Neural cell (in vitro differentiated cells): ENCODE results near the gene PTPN5. TPM values are rescaled to one million over a fixed set of nuclear protein-coding genes. Genes with fewer than 3 reads are reported as not detected.

Experiments used
- H2AFZ ChIP-seq: fragments of 200-600, 300-800 bp; sonication (generic), shearing (Covaris generic); 2 replicates; pipeline ENCODE4 v1.6.0; 2014; ENCODE audit warnings: low read depth, mild to moderate bottlenecking, antibody characterized with exemption, low read length, moderate library complexity
- H3F3A ChIP-seq: fragments of 200-600 bp; shearing (Covaris generic); 2 replicates; pipeline ENCODE4 v1.6.1; 2016; ENCODE audit warnings: mild to moderate bottlenecking, moderate library complexity, mixed read lengths, antibody characterized with exemption, low read length; ENCODE audit not compliant: insufficient read depth, poor library complexity, severe bottlenecking
- H3K27ac ChIP-seq: fragments of 200-600, 300-800 bp; sonication (generic), shearing (Covaris generic); 2 replicates; pipeline ENCODE4 v1.5.1; 2014; ENCODE audit warnings: mild to moderate bottlenecking, low read length, moderate library complexity
- H3K27me3 ChIP-seq: fragments of 300-800, 200-600 bp; sonication (generic), shearing (Covaris generic); 2 replicates; pipeline ENCODE4 v1.6.0; 2014; ENCODE audit warnings: mild to moderate bottlenecking, low read depth, low read length, moderate library complexity; ENCODE audit not compliant: insufficient read depth
- H3K36me3 ChIP-seq: fragments of 300-800, 200-600 bp; sonication (generic), shearing (Covaris generic); 2 replicates; pipeline ENCODE4 v1.5.1; 2014; ENCODE audit warnings: mild to moderate bottlenecking, antibody characterized with exemption, low read length, moderate library complexity; ENCODE audit not compliant: insufficient read depth
- H3K4me2 ChIP-seq: fragments of 300-800, 200-600 bp; sonication (generic), shearing (Covaris generic); 2 replicates; pipeline ENCODE4 v1.6.0; 2014; ENCODE audit warnings: mild to moderate bottlenecking, low read length
- H3K4me3 ChIP-seq: fragments of 300-800, 200-600 bp; sonication (generic), shearing (Covaris generic); 2 replicates; pipeline ENCODE4 v1.5.1; 2014; ENCODE audit warnings: mild to moderate bottlenecking, low read length, moderate library complexity
- H3K79me2 ChIP-seq: fragments of 200-600 bp; shearing (Covaris generic); replicated peaks from 2 replicates; pipeline ENCODE4 v1.6.0; 2014; ENCODE audit warnings: mild to moderate bottlenecking, low read length, moderate library complexity; ENCODE audit not compliant: insufficient read depth
- H3K9ac ChIP-seq: fragments of 300-800, 200-600 bp; sonication (generic), shearing (Covaris generic); 2 replicates; pipeline ENCODE4 v1.6.1; 2016; ENCODE audit warnings: mild to moderate bottlenecking, low read length, mixed read lengths
- H3K9me2 ChIP-seq: fragments of 200-600 bp; shearing (Covaris generic); 2 replicates; pipeline ENCODE4 v1.6.1; 2016; ENCODE audit warnings: mild to moderate bottlenecking, low read length, mixed read lengths; ENCODE audit not compliant: insufficient read depth
- H3K9me3 ChIP-seq: fragments of 200-600, 300-800 bp; sonication (generic), shearing (Covaris generic); 2 replicates; pipeline ENCODE4 v1.6.1; 2016; ENCODE audit warnings: mild to moderate bottlenecking, mixed run types, low read length, moderate library complexity, mixed read lengths
- H4K20me1 ChIP-seq: fragments of 200-600 bp; shearing (Covaris generic); 2 replicates; pipeline ENCODE4 v1.6.1; 2016; ENCODE audit warnings: mild to moderate bottlenecking, mixed run types; ENCODE audit not compliant: insufficient read depth
- CTCF ChIP-seq: fragments of 450-650 bp; IDR thresholded peaks from 2 replicates; pipeline ENCODE4 v1.5.1; 2014; ENCODE audit warnings: antibody characterized with exemption, mild to moderate bottlenecking, moderate library complexity; ENCODE audit not compliant: poor library complexity, severe bottlenecking
- EP300 ChIP-seq: fragments of 450-650 bp; conservative IDR thresholded peaks from 2 replicates; pipeline ENCODE4 v1.6.1; 2014; ENCODE audit warnings: antibody characterized with exemption, mild to moderate bottlenecking, moderate library complexity; ENCODE audit not compliant: poor library complexity, severe bottlenecking
- EZH2 ChIP-seq: fragments of 200-600, 300-800 bp; shearing (Covaris generic), sonication (generic); IDR thresholded peaks from 2 replicates; pipeline ENCODE4 v1.6.1; 2014; ENCODE audit warnings: antibody characterized with exemption, low read length, borderline replicate concordance, mild to moderate bottlenecking; ENCODE audit not compliant: insufficient read depth, poor library complexity, severe bottlenecking
- MXI1 ChIP-seq: fragments of 450-650 bp; conservative IDR thresholded peaks from 2 replicates; pipeline ENCODE4 v1.6.1; 2014; ENCODE audit warnings: antibody characterized with exemption, mild to moderate bottlenecking; ENCODE audit not compliant: poor library complexity, severe bottlenecking
- POLR2AphosphoS5 ChIP-seq: IDR thresholded peaks from 2 replicates; pipeline ENCODE4 v1.6.1; 2012
- RAD21 ChIP-seq: fragments of 450-650 bp; conservative IDR thresholded peaks from 2 replicates; pipeline ENCODE4 v1.6.1; 2014; ENCODE audit warnings: antibody characterized with exemption, mild to moderate bottlenecking, moderate library complexity
- REST ChIP-seq: IDR thresholded peaks from 2 replicates; pipeline ENCODE4 v1.6.1; 2012; ENCODE audit warnings: borderline replicate concordance
- SMC3 ChIP-seq: fragments of 450-650 bp; conservative IDR thresholded peaks from 2 replicates; pipeline ENCODE4 v1.6.1; 2014; ENCODE audit warnings: antibody characterized with exemption, mild to moderate bottlenecking, moderate library complexity; ENCODE audit not compliant: poor library complexity
- TAF1 ChIP-seq: IDR thresholded peaks from 2 replicates; pipeline ENCODE4 v1.6.1; 2012; ENCODE audit warnings: low read depth
- polyA plus RNA-seq: library from polyadenylated mRNA; depleted of rRNA; stranded (reverse); fragments of >200 nt; gene quantifications from 2 replicates; pipeline ENCODE4 v1.2.3, GENCODE V29; 2014

The PTPN5 gene
- polyA plus RNA-seq, 1 donor from 2014 or later = 122 TPM

DNA sequence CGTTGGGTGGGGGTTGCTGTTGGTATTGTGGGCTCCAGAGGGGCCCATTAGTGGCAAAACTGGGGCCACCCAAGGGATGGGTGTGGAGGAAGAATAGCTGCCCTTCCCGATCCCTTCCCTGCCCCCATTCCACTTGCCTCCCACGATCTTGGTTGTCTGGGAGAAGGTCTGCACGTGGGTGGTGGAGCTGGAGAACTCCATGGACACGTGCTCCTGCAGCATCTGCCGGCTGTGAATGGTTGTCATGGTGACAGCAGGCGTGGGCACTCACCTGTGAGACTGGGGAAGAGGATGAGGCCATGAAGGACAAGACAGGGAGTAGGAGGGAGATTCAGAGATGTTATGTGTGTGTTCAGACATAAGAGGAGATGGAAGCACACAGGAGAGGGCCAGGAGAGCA lies 67.6 kb downstream of the PTPN5 start:
- no peak overlapping the region for H3K27ac ChIP-seq
- no peaks in the 10 kb centered on the region for H3K9me3 ChIP-seq

GRCh38 chr11:18722293-18722637 lies 69.3 kb downstream of the PTPN5 start:
- Histone ChIP-seq H3K9ac (no peak overlapping the region), H3F3A (no peaks in the 10 kb centered on the region), H3K9me3 (no peaks in the 10 kb centered on the region), H4K20me1 (no peaks in the 10 kb centered on the region), H3K36me3 (no peaks in the 10 kb centered on the region), H3K27ac (no peak overlapping the region), H3K79me2 (no peaks in the 10 kb centered on the region), H3K4me3 (peak overlapping the region; percentile 66), H3K4me2 (no peak overlapping the region), H3K9me2 (no peaks in the 10 kb centered on the region), H3K27me3 (peaks cover 9% of the 10 kb centered on the region), H2AFZ (no peak overlapping the region)
- TF ChIP-seq EP300 (no peak), POLR2AphosphoS5 (no peak), CTCF (no peak), MXI1 (no peak), RAD21 (no peak), REST (no peak), SMC3 (no peak), TAF1 (no peak), EZH2 (no peak)

More for the DNA sequence above, 67.6 kb downstream of the PTPN5 start:
- H3K4me2 ChIP-seq = no peak overlapping the region
- H2AFZ ChIP-seq = no peak overlapping the region
- H3K4me3 ChIP-seq = no peak overlapping the region
- no peaks in the 10 kb centered on the region for H3F3A ChIP-seq
- H3K36me3 ChIP-seq = no peaks in the 10 kb centered on the region
- no peak overlapping the region for H3K9ac ChIP-seq
- TF ChIP-seq EP300 = no peak
- peak; percentile 60 for TF ChIP-seq MXI1
- TF ChIP-seq CTCF = no peak
- no peak for TF ChIP-seq POLR2AphosphoS5
- no peaks in the 10 kb centered on the region for H4K20me1 ChIP-seq
- no peaks in the 10 kb centered on the region for H3K79me2 ChIP-seq
- peaks cover 9% of the 10 kb centered on the region for H3K27me3 ChIP-seq
- no peaks in the 10 kb centered on the region for H3K9me2 ChIP-seq
